PFSK-1 (cell line): ENCODE data around the gene RFX3.

ENCODE experiments used
- FOXP2 ChIP-seq: optimal IDR thresholded peaks from 2 replicates; pipeline ENCODE3; 2011; ENCODE audit warnings: borderline replicate concordance, control low read depth, inconsistent platforms; ENCODE audit not compliant: insufficient read depth; ENCODE audit errors: extremely low read length, extremely low read depth
- TAF1 ChIP-seq: IDR thresholded peaks from 2 replicates; pipeline ENCODE4 v1.6.1; 2012; ENCODE audit warnings: low read length, control low read depth, borderline replicate concordance; ENCODE audit not compliant: insufficient read depth

GRCh38 chr9:3321186-3321585 lies 204.6 kb downstream of the RFX3 start:
- TF ChIP-seq FOXP2 (no peak), TAF1 (no peak)
